ENCODE results near the gene HOATZ.

The HOATZ gene

GRCh38 chr11:111490496-111490895, 24.1 kb upstream of the HOATZ start:
- Histone ChIP-seq H3K27ac (no peak overlapping the region), H3K27me3 (no peaks in the 10 kb centered on the region), H3K36me3 (no peaks in the 10 kb centered on the region), H3K4me1 (no peaks in the 10 kb centered on the region), H3K9me3 (peaks cover 0 to 15% (median 5%) of the 10 kb centered on the region in 3 donors), H3K4me3 (no peak overlapping the region)
- intact Hi-C loops (cut with DNase I; ENCODE audit: low total_unique reads) = no loop called here
- no peak for TF ChIP-seq CTCF (IDR thresholded peaks at IDR 0.05)
- no peak for DNase-seq

GRCh38 chr11:111494040-111494439, 20.5 kb upstream of the HOATZ start:
- intact Hi-C loops (cut with DNase I; ENCODE audit: low total_unique reads) = no loop called here
- no peaks in the 10 kb centered on the region for H3K9me3 ChIP-seq
- DNase-seq = no peak
- H3K27me3 ChIP-seq = no peaks in the 10 kb centered on the region
- no peaks in the 10 kb centered on the region for H3K4me1 ChIP-seq
- no peak overlapping the region for H3K4me3 ChIP-seq
- no peak overlapping the region for H3K27ac ChIP-seq
- TF ChIP-seq CTCF (IDR thresholded peaks at IDR 0.05) = no peak
- no peaks in the 10 kb centered on the region for H3K36me3 ChIP-seq

GRCh38 chr11:111499483-111499882, 15.1 kb upstream of the HOATZ start:
- no peaks in the 10 kb centered on the region for H3K9me3 ChIP-seq
- intact Hi-C loops (cut with DNase I; ENCODE audit: low total_unique reads) = no loop called here
- H3K4me3 ChIP-seq = no peak overlapping the region
- no peak for DNase-seq
- H3K4me1 ChIP-seq = no peaks in the 10 kb centered on the region
- no peaks in the 10 kb centered on the region for H3K36me3 ChIP-seq
- TF ChIP-seq CTCF (IDR thresholded peaks at IDR 0.05) = no peak
- H3K27me3 ChIP-seq = no peaks in the 10 kb centered on the region
- no peak overlapping the region for H3K27ac ChIP-seq

- no peak overlapping the region for H3K4me3 ChIP-seq
- no peak for TF ChIP-seq CTCF (IDR thresholded peaks at IDR 0.05)
- no peaks in the 10 kb centered on the region for H3K9me3 ChIP-seq
- H3K4me1 ChIP-seq = no peaks in the 10 kb centered on the region
- H3K27ac ChIP-seq = no peak overlapping the region
- no peak for DNase-seq
- H3K27me3 ChIP-seq = no peaks in the 10 kb centered on the region
- intact Hi-C loops (cut with DNase I; ENCODE audit: low total_unique reads) = no loop called here
- H3K36me3 ChIP-seq = no peaks in the 10 kb centered on the region
Measured at GRCh38 chr11:111500481-111500880, 14.1 kb upstream of the HOATZ start.

- intact Hi-C loops (cut with DNase I; ENCODE audit: low total_unique reads) = no loop called here
- Histone ChIP-seq H3K4me1 (no peaks in the 10 kb centered on the region), H3K9me3 (no peaks in the 10 kb centered on the region), H3K27me3 (no peaks in the 10 kb centered on the region), H3K36me3 (no peaks in the 10 kb centered on the region), H3K27ac (no peak overlapping the region), H3K4me3 (no peak overlapping the region)
- TF ChIP-seq CTCF (IDR thresholded peaks at IDR 0.05) = no peak
- no peak for DNase-seq
Measured at GRCh38 chr11:111502611-111503010, 12.0 kb upstream of the HOATZ start.

- DNase-seq = no peak
- Histone ChIP-seq H3K4me1 (peaks cover 0 to 21% (median 18%) of the 10 kb centered on the region in 4 donors), H3K4me3 (no peak overlapping the region), H3K36me3 (no peaks in the 10 kb centered on the region), H3K9me3 (no peaks in the 10 kb centered on the region), H3K27ac (no peak overlapping the region), H3K27me3 (peaks cover 0 to 47% of the 10 kb centered on the region in 2 donors)
- intact Hi-C loops (cut with DNase I; ENCODE audit: low total_unique reads) = no loop called here
- TF ChIP-seq CTCF (IDR thresholded peaks at IDR 0.05) = no peak
Measured at GRCh38 chr11:111510311-111510710, 4.3 kb upstream of the HOATZ start.
